ENCODE data around the gene ZBTB46. TPM values are rescaled to one million over a fixed set of nuclear protein-coding genes. Genes with fewer than 3 reads are reported as not detected.

The ZBTB46 gene
- total RNA-seq, 1 experiment from 2014 or later: 27.1 TPM

GRCh38 chr20:63864545-63864977 lies 33.5 kb upstream of the ZBTB46 start:
- no peak for DNase-seq
- H2AK5ac ChIP-seq (ENCODE audit: insufficient read length, low read length): no peak overlapping the region
- H3K23ac ChIP-seq (ENCODE audit: insufficient read length, low read depth, low read length): no peak overlapping the region
- peaks cover 5% of the 10 kb centered on the region; the same call in 1 of the 2 replicates for H3K79me2 ChIP-seq (ENCODE audit: insufficient read depth, low read length)
- no peak overlapping the region for H3K14ac ChIP-seq (ENCODE audit: insufficient read depth, low read length)
- no peak overlapping the region for H3K18ac ChIP-seq (ENCODE audit: insufficient read length, low read depth, low read length)
- no peaks in the 10 kb centered on the region for H3K27me3 Mint-ChIP-seq (ENCODE audit: low read depth)
- H3K9ac ChIP-seq (ENCODE audit: extremely low read depth, insufficient read length, low read length): peak overlapping the region; percentile 47
- H2BK5ac ChIP-seq (ENCODE audit: insufficient read length, low read length): no peak overlapping the region
- H4K20me1 ChIP-seq (ENCODE audit: control insufficient read depth, insufficient read depth, insufficient read length): no peaks in the 10 kb centered on the region
- H3K23me2 ChIP-seq (ENCODE audit: insufficient read length, low read depth, low read length, poor library complexity, severe bottlenecking): peaks cover 3% of the 10 kb centered on the region
- no peak overlapping the region for H3K56ac ChIP-seq (ENCODE audit: insufficient read length, low read depth, low read length)
- H2BK120ac ChIP-seq (ENCODE audit: low read depth, low read length, poor library complexity, severe bottlenecking): no peak overlapping the region
- H4K91ac ChIP-seq (ENCODE audit: insufficient read length, low read depth, low read length): no peak overlapping the region
- 0 out of 5 replicates have a peak, but pooled peaks cover 0 to 2% of the 10 kb centered on the region in 2 experiments for H3K9me3 Mint-ChIP-seq
- H3K9me3 ChIP-seq (ENCODE audit: control insufficient read depth, low read depth, low read length): no peaks in the 10 kb centered on the region
- H2AFZ ChIP-seq (ENCODE audit: low read length): no peak overlapping the region
- H4K8ac ChIP-seq (replicated peaks; ENCODE audit: insufficient read length, low read depth, low read length): no peak overlapping the region
- H4K5ac ChIP-seq (ENCODE audit: insufficient read length, low read depth, low read length): no peak overlapping the region
- no peak overlapping the region for H2BK20ac ChIP-seq (ENCODE audit: low read depth, low read length, poor library complexity, severe bottlenecking)
- peak overlapping the region; percentile 91 to 93 for H3K4me3 Mint-ChIP-seq
- H2BK12ac ChIP-seq (ENCODE audit: insufficient read length, low read depth, low read length): no peak overlapping the region
- no peak overlapping the region for H3K4ac ChIP-seq (ENCODE audit: low read depth, low read length)
- peaks cover 5% of the 10 kb centered on the region for H3K79me1 ChIP-seq (ENCODE audit: insufficient read depth, low read depth, low read length, poor library complexity, severe bottlenecking)
- no CpG with 5 or more reads among the region's 25 CpGs for WGBS (ENCODE audit: extremely low coverage, insufficient read length, low lambda C conversion rate)
- H3K27me3 ChIP-seq (ENCODE audit: insufficient read depth, low read length): no peaks in the 10 kb centered on the region
- peaks cover 11 to 30% (median 28%) of the 10 kb centered on the region in 3 experiments for H3K36me3 Mint-ChIP-seq (ENCODE audit: insufficient read depth in 1 of 3, low read depth in 3 of 3)
- peak overlapping the region; percentile 96 to 98 (median 96) for H3K27ac Mint-ChIP-seq
- H3K4me2 ChIP-seq (ENCODE audit: insufficient read depth, insufficient read length, low read length): peak overlapping the region; percentile 47
- H2BK15ac ChIP-seq (ENCODE audit: low read depth, low read length): no peak overlapping the region
- no peaks in the 10 kb centered on the region; the same call in 1 of the 2 replicates for H3K4me1 ChIP-seq (ENCODE audit: insufficient read depth, low read length)
- peaks cover 17 to 30% of the 10 kb centered on the region in 2 experiments for H3K4me1 Mint-ChIP-seq
- no peak overlapping the region for H3T11ph ChIP-seq (ENCODE audit: low read length)
- H3K27ac ChIP-seq (ENCODE audit: insufficient read length, low read depth, low read length): no peak overlapping the region
- TF ChIP-seq CTCF (conservative IDR thresholded peaks at IDR 0.05): no peak
